GM21825 (cell line): ENCODE measurements around the gene SEZ6L2.
"Not testable (repeated sequence)": the region's sequence is repeated elsewhere in the genome, so short reads cannot be mapped to it uniquely, and the experiment has no call there.

ENCODE experiments used
- ATAC-seq: cut with Tn5 transposase; IDR thresholded peaks from one replicate; pipeline ENCODE4 v1.9.1; 2021; ENCODE audit warnings: mild to moderate bottlenecking, moderate library complexity; ENCODE audit not compliant: unreplicated experiment

Gene SEZ6L2

DNA sequence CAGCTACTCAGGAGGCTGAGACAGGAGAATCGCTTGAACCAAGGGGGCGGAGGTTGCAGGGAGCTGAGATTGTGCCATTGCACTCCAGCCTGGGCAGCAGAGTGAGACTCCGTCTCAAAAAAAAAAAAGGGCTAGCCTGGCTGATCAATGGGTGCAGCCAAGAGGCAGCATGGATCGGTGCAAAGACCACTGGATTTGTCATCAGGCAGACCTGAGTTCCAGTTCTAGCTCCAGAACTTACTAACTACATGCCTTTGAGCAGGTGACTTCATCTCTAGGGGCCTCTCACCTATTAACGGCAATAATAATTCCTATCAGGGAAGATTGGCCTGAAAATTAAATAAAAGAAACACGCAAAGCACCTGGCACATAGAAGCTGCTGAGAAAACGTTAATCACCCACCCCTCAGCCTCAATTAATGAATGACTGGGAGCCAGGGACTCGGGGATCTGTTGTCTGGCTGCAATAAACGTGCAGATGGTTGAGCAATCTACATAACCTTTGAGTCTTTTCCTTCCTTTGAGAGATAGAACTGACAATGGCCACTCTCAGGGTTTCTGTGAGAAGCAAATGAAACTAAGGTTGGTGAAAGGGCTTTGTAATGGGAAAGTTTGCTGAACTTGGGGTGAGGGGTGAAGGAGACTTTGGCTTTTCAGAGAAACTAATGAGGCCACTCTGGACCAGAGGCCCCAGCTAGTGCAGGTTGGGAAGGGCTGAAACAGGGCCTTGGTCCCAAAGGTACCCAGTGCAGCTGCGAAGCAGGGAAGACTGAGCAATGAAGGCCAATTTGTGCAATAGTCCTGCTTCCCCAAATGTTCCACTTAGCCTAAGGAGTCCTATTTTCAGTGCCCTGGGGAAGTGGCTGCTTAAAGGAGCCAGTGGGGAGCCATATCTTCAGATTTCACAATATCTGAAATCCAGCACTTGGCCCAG lies 7.6 kb downstream of the SEZ6L2 start:
- ATAC-seq, result no peak

- ATAC-seq, result not testable (repeated sequence)
Observed at GRCh38 chr16:29889372-29889771, 10.0 kb downstream of the SEZ6L2 start.

DNA sequence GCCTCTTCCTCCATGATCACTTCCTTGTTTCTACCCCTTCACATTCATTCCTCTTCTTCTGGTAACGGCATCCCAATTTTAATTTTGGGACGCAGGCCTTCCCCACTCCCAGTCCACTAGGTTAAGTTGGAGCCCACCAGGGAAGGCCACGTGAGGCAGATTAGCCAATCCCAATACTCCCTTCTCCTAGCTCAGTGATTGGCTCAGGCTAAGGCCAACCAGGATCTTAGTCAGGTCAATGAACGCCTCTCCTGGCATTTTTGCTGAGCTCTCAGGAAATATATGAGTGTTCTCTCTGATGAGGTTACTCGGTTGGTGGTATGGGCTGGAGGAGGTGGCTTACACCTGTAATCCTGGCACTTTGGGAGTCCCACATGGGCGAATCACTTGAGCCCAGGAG lies 15.4 kb downstream of the SEZ6L2 start:
- ATAC-seq, result no peak

GRCh38 chr16:29881050-29881449 lies 18.3 kb downstream of the SEZ6L2 start:
- no peak for ATAC-seq

GRCh38 chr16:29878172-29878571 lies 21.2 kb downstream of the SEZ6L2 start:
- no peak for ATAC-seq

- no peak for ATAC-seq
Observed at GRCh38 chr16:29877266-29877961, 21.9 kb downstream of the SEZ6L2 start.

GRCh38 chr16:29876594-29877249 lies 22.6 kb downstream of the SEZ6L2 start:
- ATAC-seq, result no peak

DNA sequence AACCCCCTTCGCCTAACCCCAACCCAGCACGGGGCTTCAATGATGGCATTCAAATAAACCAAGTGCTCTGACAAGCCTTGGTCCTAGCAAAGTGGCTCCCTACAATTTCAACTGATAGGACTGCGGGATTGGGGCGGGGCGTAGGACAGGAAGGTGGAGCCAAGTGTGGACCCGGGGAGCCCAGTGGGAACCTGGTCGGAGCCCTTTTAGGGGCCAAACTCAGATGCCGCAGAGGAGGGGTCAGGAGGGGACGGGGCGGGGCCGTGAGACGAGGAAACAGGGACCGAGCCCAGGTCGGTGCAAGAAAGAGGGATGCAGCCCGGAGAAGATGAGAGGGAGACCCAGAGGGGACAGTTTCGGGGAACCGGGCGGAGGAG lies 23.1 kb downstream of the SEZ6L2 start:
- ATAC-seq, result no peak

DNA sequence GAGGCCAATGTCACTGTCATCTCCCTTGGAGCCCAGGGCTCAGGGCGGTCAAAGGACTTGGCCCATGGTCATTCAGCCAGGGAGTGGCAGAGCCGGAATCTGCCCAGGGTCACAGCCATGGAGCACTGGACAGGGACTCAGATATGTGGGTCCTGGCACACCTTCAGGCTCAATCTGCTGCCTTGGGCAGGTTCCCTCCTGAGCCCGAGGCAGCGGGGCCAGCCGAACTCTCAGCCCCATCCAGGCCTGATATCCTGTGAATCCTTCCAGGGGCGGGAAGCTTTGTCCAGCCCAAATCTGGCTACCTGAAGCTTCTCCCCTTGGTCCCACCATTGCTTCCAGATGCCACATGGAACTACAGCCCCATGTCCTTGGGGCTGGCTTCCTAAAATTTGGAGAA lies 24.1 kb downstream of the SEZ6L2 start:
- no peak for ATAC-seq

DNA sequence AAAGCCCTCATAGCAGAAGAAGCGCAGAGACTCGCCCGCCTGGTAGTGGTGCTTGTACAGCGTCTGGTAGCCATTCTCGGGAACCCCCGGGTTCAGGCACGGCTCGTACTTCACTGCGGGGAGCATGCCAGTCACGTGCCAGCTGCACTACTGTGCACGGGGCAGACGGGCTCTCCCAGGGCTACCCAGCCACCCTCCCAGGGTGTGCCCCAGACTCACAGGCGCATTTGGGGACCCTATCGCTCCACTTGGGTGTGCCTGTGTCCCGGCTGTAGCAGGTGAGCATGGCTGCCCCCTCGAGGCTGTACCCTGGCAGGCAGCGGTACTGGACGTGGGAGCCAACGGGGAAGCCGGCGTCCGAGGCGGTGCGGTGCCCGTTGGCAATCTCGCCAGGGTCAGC lies 26.0 kb downstream of the SEZ6L2 start:
- no peak for ATAC-seq

- no peak for ATAC-seq
Observed at GRCh38 chr16:29871822-29872546, 27.4 kb downstream of the SEZ6L2 start.

DNA sequence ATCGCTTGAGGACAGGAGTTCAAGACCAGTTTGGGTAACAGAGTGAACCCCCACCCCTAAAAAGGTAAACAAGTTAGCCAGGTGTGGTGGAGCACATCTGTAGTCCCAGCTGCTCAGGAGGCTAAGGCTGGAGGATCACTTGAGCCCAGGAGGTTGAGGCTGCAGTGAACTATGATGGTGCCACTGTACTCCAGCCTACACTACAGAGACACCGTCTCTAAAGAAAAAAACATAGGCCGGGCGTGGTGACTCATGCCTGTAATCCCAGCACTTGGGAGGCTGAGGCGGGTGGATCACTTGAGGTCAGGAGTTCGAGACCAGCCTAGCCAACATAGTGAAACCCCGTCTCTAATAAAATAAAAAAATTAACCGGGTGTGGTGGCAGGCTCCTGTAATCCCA lies 30.3 kb downstream of the SEZ6L2 start:
- not testable (repeated sequence) for ATAC-seq

DNA sequence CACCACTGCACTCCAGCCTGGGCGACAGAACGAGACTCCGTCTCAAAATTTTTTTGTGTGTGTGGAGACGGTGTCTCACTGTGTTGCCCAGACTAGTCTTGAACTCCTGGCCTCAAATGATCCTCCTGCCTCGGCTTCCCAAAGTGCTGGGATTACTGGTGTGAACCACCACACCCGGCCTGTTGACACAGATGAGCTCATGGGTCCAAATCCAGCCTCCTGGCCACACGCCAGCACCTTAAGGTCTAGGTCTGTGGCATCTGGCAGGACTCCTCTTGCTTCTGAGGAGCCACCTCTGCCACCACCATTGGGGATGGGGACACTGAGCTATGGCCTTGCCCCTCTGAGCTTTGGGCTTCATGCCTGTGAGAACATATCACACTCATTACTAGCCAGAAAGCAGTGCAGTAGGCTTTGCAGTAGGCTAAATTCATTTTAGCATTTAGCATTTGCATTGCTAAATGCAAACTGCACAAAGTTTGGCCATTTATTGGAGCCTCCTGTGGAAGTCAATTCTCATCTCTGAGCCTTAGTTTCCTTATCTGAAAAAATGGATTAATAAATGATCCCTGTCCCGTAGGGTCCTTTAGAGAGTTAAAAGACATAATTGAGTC lies 30.8 kb downstream of the SEZ6L2 start:
- ATAC-seq, result no peak

- no peak for ATAC-seq
Observed at GRCh38 chr16:29864205-29864604, 35.1 kb downstream of the SEZ6L2 start.

- ATAC-seq, result no peak
Observed at GRCh38 chr16:29863669-29863984, 35.7 kb downstream of the SEZ6L2 start.

GRCh38 chr16:29862884-29863668 lies 36.3 kb downstream of the SEZ6L2 start, which contains the start of gene CDIPT:
Gene CDIPT, minus strand, starts transcription at chr16:29863226. Its CDS starts 369 bp downstream, at chr16:29862857.
- ATAC-seq, result peak; percentile 90

DNA sequence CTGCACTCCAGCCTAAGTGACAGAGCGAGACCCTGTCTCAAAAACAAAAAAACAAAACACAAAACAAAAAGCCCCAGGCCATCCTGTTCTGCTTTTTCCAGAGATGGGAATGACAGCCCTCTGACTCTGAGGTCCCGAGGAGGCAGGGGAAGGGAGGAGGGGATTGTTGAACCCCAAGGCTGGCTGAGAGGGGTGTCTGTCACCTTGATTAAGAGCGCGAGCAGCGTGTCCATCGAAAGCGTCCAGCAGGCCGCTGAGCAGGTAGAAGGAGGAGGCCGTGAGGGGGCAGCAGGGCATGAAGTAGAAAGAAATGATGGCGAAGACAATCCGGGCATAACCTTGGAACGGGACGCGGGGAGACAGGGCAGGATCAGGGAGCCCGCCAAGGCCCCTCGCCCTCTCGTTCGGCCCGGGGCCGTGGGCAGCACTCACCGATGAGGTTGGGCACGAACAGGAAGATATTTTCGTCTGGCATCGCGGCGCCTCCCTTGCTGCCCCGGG lies 36.9 kb downstream of the SEZ6L2 start:
- ATAC-seq, result no peak

GRCh38 chr16:29860218-29860617 lies 39.1 kb downstream of the SEZ6L2 start:
- no peak for ATAC-seq

GRCh38 chr16:29858974-29859373 lies 40.4 kb downstream of the SEZ6L2 start:
- ATAC-seq, result no peak
